Measurements from ENCODE around the gene HOXA10. TPM values are rescaled to one million over a fixed set of nuclear protein-coding genes. Genes with fewer than 3 reads are reported as not detected.

Gene HOXA10
- total RNA-seq, 2 donors from 2014 or later: not detected

DNA sequence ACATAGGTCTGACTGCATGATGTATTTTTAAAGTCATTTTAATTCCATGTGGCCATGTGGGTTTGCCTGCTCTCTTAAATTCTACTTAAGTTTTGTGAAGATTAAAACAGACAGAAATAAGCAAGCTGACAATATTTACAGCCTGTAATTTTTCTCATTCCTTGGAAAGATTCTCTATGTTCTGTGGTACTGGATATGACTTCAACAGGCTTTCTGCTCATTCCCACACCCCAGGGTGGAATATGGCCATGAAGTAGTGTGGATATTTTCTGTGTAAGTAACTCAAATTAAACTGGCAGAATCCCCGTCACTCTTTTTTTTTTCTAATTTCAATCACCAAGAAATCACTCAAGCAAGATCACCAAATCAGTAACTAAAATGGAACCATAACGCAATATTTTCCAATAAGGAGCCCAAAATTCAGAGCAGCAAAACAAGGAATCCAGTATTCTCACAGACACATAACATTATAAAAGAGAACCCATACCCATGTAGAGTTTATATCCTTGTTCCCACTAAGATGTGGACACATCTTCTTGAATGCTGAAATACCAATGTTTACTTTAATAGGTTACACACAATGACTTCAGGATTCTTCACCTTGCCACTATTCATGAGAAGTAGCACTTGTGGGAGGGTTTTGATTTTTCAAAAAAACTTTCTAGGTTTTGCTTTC lies 36.3 kb downstream of the HOXA10 start:
- Mint-ChIP-seq H3K27ac (no peak overlapping the region), H3K4me3 (no peak overlapping the region), H3K4me1 (peaks cover 6% of the 10 kb centered on the region), H3K9me3 (no peaks in the 10 kb centered on the region), H3K27me3 (ENCODE audit: insufficient read depth) (peaks cover 100% of the 10 kb centered on the region), H3K36me3 (ENCODE audit: low read depth) (no peaks in the 10 kb centered on the region)
- no peaks in the 10 kb centered on the region for H3K4me1 ChIP-seq (ENCODE audit: control insufficient read depth, insufficient read depth, low read length)
- H3K36me3 ChIP-seq (ENCODE audit: control insufficient read depth, insufficient read depth, low read length): no peaks in the 10 kb centered on the region
- 63% methylated on average over 1 to 2 of the region's 2 CpGs for WGBS, 2 experiments (ENCODE audit: insufficient coverage in 1 of 2, insufficient read length in 1 of 2)
- H3K9ac ChIP-seq (ENCODE audit: extremely low read depth, low read length, poor library complexity, severe bottlenecking): no peak overlapping the region
- no peak overlapping the region for H3K4me3 ChIP-seq (ENCODE audit: low read length)
- no peak for DNase-seq
- H3K27ac ChIP-seq (ENCODE audit: low read depth, low read length): no peak overlapping the region
- no peak for TF ChIP-seq CTCF (conservative IDR thresholded peaks at IDR 0.05)
- H3K9me3 ChIP-seq (ENCODE audit: control insufficient read depth, low read length): no peaks in the 10 kb centered on the region
- peaks cover 100% of the 10 kb centered on the region for H3K27me3 ChIP-seq (ENCODE audit: control insufficient read depth, insufficient read depth, low read length, poor library complexity, severe bottlenecking)

DNA sequence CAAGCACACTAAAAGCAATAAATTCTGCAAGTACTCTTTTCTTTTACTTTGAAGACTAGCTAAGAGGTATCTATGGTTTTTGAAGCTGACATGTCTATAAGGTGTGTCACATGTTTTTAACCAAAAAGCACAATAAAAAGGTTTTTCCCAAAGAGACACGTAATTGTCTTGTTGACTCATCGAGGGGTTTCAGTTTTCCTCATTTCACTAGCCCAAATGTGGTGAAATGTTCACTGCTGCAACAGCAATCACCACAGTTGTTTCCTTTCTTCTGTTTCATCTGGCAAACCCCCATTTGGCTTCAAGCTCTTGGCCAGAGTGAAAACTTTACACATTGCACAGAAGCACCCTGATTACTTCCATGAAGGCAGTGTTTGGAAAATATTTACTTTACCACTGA lies 39.7 kb downstream of the HOXA10 start:
- no peaks in the 10 kb centered on the region for H3K4me1 ChIP-seq (ENCODE audit: control insufficient read depth, insufficient read depth, low read length)
- no peaks in the 10 kb centered on the region for H3K9me3 ChIP-seq (ENCODE audit: control insufficient read depth, low read length)
- H3K27ac Mint-ChIP-seq: no peak overlapping the region
- H3K4me1 Mint-ChIP-seq: no peaks in the 10 kb centered on the region
- no peak for TF ChIP-seq CTCF (conservative IDR thresholded peaks at IDR 0.05)
- WGBS, 2 experiments (ENCODE audit: insufficient coverage in 1 of 2, insufficient read length in 1 of 2): 14 to 17% methylated on average over 2 of the region's 2 CpGs
- H3K9ac ChIP-seq (ENCODE audit: extremely low read depth, low read length, poor library complexity, severe bottlenecking): no peak overlapping the region
- no peaks in the 10 kb centered on the region for H3K9me3 Mint-ChIP-seq
- no peak overlapping the region for H3K27ac ChIP-seq (ENCODE audit: low read depth, low read length)
- no peak overlapping the region for H3K4me3 ChIP-seq (ENCODE audit: low read length)
- H3K36me3 Mint-ChIP-seq (ENCODE audit: low read depth): no peaks in the 10 kb centered on the region
- peaks cover 97% of the 10 kb centered on the region for H3K27me3 Mint-ChIP-seq (ENCODE audit: insufficient read depth)
- no peak for DNase-seq
- H3K27me3 ChIP-seq (ENCODE audit: control insufficient read depth, insufficient read depth, low read length, poor library complexity, severe bottlenecking): peaks cover 99% of the 10 kb centered on the region
- H3K4me3 Mint-ChIP-seq: no peak overlapping the region
- no peaks in the 10 kb centered on the region for H3K36me3 ChIP-seq (ENCODE audit: control insufficient read depth, insufficient read depth, low read length)

DNA sequence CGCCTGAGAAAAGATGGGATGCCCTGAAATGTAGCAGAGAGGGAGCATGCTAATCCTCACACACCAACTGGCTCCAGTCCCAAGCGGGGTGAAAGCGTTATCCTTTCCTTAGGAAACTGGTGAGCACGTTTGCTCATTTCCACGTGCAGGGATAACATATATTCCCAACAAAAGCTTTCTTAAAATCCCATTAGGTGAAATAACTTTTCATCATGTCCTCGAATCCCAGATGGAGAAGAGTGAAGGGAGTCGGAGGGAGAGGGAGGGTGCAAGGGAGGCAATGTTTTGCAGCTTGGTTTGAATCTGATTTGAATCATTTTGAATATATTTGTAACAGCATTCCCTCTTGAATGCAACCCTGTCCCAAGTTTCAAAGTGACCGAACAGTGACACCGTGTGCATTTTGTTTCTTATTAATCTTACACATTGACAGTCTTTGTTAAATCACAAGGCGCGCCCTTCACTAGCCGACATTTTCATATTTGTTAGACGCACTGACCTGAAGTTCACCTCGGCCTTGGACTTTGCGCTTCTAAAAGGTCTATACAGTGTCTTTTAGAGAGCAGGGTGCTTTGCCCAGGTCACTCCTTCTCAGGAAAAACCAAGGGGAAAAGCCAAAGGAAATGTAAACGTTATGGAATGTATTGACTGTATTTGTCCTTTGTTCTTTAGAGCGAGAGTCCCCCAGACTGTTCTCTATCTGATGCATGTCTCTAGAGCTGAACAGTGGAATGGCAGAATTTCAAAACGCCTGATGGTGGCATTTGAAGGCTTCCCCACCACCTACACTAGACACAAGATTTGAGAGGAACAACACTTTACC lies 40.5 kb downstream of the HOXA10 start:
- H3K4me1 Mint-ChIP-seq: no peaks in the 10 kb centered on the region
- Histone ChIP-seq H3K4me1 (ENCODE audit: control insufficient read depth, insufficient read depth, low read length) (no peaks in the 10 kb centered on the region), H3K36me3 (ENCODE audit: control insufficient read depth, insufficient read depth, low read length) (no peaks in the 10 kb centered on the region), H3K27me3 (ENCODE audit: control insufficient read depth, insufficient read depth, low read length, poor library complexity, severe bottlenecking) (peaks cover 99% of the 10 kb centered on the region), H3K4me3 (ENCODE audit: low read length) (no peak overlapping the region), H3K9ac (ENCODE audit: extremely low read depth, low read length, poor library complexity, severe bottlenecking) (no peak overlapping the region), H3K27ac (ENCODE audit: low read depth, low read length) (no peak overlapping the region), H3K9me3 (ENCODE audit: control insufficient read depth, low read length) (peaks cover 4% of the 10 kb centered on the region)
- 14 to 22% methylated on average over 13 to 18 of the region's 18 CpGs for WGBS, 2 experiments (ENCODE audit: insufficient coverage in 1 of 2, insufficient read length in 1 of 2)
- H3K9me3 Mint-ChIP-seq: no peaks in the 10 kb centered on the region
- no peaks in the 10 kb centered on the region for H3K36me3 Mint-ChIP-seq (ENCODE audit: low read depth)
- no peak for TF ChIP-seq CTCF (conservative IDR thresholded peaks at IDR 0.05)
- H3K4me3 Mint-ChIP-seq: no peak overlapping the region
- DNase-seq: no peak
- H3K27ac Mint-ChIP-seq: no peak overlapping the region
- peaks cover 97% of the 10 kb centered on the region for H3K27me3 Mint-ChIP-seq (ENCODE audit: insufficient read depth)

All from endodermal cell (in vitro differentiated cells).